HG03439 (cell line): Measurements from ENCODE around the gene GLRX.
"Not testable (repeated sequence)": the region's sequence is repeated elsewhere in the genome, so short reads cannot be mapped to it uniquely, and the experiment has no call there.

Experiments
- ATAC-seq: cut with Tn5 transposase; IDR thresholded peaks from one replicate; pipeline ENCODE4 v1.9.1; 2021; ENCODE audit warnings: mild to moderate bottlenecking, moderate library complexity; ENCODE audit not compliant: unreplicated experiment

GLRX gene

DNA sequence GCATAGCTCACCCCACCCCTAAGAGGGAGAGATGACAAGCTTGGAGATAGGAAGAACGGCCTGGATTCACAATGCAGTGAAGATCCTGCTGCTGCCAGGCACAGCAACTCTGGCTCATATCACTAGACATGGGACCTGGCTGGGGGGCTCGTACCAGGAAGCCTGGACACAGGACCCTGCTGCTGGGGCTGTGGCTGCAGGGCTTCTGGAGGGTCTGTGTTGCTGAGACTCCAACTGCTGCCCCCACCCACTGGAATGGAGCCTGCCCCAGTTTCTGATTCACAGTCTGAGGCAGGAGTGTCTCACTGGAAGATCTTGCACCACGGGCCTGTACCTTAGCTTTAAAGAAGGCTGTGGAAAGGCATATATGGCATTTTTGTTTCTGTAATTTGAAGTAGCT lies 31.0 kb upstream of the GLRX start:
- no peak for ATAC-seq

DNA sequence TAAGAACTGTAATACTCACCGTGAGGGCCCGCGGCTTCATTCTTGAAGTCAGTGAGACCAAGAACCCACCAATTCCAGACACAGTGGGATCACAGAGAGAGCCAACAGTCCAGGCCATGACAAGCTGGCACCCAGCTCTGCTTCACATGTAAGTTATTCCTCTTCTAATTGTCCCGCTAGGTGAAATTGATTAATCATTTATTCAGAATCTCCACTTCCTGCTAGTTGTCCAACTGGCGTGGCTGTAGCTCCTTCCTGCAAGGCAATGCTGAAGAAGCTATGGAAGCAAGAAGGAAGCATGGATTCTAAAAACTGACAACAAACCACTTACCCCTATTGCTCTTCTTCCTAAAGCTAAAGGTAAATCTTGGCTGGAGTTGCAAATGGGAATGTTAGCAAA lies 30.0 kb upstream of the GLRX start:
- no peak for ATAC-seq

DNA sequence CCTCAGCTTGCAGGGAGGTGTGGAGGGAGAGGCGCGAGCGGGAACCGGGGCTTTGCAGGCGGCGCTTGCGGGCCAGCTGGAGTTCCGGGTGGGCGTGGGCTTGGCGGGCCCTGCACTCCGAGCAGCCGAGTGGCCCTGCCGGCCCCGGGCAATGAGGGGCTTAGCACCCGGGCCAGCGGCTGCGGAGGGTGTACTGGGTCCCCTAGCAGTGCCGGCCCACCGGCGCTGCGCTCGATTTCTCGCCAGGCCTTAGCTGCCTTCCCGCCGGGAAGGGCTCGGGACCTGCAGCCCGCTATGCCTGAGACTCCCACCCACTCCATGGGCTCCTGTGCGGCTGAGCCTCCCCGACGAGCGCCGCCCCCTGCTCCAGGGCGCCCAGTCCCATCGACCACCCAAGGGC lies 28.6 kb upstream of the GLRX start:
- not testable (repeated sequence) for ATAC-seq

DNA sequence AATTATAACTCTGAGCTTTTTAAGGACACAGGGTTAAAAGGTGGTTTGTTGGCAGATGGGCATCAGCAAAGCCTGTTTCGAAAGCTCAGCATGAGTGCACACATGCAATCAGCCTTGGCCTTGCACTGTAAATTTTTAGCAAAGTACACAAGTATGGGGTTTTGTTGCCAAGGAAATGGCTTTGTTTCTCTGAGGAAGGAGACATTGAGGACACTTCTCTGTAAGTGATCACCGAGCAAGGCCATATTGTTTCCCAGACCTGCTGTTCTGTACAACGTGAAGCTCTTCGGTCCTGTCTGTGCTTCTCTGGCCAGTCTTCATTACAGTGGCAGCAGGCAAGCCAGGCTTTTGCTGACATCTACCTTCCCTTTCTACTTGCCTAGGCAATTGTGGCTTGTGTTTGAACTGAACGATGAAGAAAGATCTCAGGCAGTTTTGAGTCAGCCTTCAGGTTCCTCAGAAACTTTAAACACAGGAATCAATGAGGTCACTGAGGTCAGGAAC lies 27.9 kb upstream of the GLRX start:
- ATAC-seq, result no peak

DNA sequence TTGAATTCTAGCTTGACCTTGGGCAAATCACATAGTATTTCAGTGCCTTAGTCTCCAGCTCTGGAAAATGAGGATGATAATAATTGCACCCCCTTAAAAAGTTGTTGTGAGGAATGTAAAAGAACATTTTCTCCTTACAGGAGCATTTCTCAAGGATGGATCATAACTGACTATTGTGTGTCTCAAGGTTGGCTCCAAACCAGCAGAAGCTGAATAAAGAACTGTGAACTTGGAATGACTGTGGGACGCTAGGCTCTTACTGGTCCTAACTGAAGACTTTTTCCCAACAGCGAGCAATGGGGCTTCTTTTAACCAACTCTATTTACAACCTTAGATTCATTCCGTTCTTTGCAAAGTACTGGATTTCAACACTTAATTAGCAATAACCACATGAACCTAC lies 26.2 kb upstream of the GLRX start:
- no peak for ATAC-seq

DNA sequence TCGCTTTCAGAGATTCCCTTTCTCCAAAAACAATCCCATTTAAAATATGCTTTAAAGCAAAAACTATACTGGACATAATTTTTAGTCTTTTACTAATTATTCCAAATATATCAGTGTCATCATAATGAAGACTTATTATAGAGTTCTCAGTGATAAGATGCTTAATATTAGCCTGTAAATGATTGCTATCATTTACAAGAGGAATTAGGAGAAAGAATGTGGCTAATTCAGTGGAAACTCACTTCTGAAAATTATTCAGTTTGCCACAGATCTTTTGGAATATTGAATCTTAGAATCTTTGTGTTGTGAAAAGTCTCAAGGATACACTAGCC lies 24.7 kb upstream of the GLRX start:
- no peak for ATAC-seq

DNA sequence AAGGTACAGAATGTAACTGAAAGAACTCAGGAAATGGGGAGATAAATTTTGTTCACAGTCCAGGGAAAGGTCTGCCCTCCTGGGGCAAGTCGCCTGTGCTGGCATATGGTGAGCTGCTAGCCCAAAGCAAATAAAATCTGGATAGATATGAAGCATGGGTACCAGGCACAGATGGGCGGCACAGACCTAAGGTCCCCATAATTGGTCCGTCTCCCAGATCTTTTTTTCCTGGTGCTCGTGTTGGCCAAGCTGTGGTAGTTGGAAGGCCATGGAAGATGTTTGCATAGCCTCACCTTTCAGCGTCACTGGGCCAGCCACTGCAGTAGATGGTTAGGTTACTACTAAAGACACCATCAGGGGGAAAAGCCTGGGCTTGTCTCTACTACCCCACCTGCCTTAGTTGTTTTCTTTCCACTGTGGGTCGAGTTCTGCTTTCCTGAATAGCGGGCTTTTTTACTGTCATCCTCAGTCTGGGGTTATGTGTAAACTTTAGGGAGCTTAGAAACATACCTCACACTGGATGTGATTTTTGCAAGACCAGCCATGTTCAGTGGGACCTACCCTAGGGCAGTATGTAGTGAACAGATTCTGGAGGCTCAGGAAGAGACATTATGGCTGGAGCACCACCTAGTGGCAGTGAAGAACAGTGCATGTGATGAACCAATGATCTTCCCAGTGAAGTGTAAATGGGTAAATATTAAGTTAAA lies 24.2 kb upstream of the GLRX start:
- ATAC-seq, result peak; percentile 73

DNA sequence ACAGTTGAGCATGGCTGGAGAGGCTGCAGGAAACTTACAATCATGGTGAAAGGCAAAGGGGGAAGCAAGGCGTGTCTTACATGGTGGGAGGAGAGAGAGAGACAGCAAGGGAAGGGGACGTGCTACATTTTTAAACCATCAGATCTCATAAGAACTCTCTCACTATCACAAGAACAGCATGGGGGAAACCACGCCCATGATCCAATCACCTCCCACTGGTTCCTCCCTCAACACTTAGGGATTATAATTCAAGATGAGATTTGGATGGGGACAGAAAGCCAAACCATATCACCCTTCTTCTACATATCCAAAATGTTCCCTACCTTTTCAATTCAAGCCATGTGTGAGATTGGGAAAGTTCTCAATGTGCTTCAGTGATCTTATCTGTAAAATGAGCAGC lies 22.9 kb upstream of the GLRX start:
- no peak for ATAC-seq

DNA sequence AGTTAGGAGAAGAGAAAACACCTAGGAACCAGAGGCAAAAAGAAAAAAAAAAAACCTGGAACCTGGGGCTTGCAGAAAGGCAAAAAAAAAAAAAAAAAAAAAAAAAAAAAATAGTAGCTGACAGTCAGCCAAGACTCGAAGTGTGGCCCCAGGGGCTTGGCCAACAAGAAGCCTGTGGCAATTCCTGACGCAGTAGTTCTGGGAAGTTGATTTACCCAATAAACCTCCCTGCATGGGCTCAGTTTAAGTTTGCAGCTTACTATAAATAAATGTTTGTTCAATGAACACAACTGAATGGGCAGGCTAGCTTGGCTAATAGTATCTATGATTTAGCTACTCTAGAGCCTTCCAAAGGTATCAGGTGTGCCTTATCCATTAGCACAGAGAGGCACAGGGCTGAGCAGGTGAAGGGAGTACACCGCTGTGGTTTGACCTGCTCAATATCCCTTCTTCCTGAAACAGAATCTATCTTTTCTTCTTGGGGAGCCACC lies 21.3 kb upstream of the GLRX start:
- ATAC-seq, result no peak

DNA sequence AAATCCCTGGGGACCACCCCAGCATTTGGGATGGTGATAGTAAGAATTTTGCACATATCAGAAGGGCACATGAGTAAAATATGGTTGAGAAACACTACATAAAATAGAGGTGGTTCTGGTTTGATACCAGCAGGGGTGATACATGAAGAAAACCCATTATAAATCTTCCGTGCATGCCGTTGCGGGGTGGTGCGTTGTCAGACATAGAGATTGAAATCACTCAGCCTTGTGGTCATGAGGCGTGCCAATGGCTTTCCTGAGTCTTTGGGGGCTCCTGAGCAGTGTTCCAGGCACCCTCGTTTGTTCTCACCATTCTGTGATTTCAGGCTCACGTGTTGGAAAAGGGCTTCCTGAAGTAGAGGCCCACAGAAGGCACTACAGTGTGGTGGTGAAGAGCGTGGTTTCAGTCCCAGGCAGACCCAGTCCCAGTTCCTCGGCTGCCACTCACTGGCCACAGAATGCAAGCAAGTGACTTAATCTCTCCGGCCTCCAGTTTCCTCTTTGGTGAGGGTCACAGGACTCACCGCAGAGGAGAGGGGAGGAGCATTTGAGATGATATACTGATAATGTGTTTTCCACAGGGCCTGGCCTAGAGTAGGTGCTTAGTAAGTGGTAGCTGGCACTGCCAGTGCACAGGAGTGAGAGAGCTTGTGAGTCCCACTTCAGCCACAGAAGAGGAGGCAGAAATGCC lies 20.5 kb upstream of the GLRX start:
- peak; percentile 81 for ATAC-seq

DNA sequence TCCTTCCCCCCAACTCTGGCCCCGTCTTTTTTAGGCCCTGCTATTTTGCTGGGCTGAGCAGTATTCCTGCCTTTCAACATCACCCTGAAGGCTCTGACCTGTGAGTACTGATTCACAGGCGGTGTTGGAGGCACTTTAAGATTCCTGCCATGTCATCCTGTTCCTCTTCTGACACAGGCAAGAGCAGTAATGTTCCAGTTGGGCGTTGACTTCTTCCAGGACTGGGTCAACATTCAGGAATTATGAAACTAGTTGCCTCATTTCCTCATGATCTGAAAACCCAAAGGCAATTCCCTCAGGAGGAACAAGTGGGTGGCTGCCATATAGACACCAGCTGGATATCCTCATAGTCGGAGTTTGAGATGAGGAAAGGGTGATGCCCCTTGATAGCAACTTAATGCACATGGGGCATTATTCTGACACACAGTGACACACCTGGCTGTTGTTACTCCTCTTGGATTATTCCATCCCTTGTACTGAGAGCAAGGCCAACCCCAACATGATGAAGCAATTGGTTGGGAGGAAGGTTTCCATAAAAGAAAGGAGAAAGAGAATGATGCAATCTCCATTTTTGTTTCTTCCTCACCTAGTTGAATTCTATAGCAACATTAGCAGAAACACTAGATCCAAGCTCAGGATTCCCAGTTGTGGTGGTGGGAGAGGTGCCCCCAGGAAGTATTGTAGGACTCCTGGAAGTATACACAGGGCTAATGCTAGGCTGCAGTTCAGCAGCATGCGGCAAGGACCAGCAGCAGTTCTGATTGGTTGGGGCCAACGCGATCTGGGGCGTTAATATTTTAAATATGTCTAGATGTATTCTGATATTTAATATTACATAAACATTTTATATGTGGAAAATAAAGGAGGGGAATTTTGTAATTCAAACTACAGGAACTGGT lies 19.6 kb upstream of the GLRX start:
- no peak for ATAC-seq

DNA sequence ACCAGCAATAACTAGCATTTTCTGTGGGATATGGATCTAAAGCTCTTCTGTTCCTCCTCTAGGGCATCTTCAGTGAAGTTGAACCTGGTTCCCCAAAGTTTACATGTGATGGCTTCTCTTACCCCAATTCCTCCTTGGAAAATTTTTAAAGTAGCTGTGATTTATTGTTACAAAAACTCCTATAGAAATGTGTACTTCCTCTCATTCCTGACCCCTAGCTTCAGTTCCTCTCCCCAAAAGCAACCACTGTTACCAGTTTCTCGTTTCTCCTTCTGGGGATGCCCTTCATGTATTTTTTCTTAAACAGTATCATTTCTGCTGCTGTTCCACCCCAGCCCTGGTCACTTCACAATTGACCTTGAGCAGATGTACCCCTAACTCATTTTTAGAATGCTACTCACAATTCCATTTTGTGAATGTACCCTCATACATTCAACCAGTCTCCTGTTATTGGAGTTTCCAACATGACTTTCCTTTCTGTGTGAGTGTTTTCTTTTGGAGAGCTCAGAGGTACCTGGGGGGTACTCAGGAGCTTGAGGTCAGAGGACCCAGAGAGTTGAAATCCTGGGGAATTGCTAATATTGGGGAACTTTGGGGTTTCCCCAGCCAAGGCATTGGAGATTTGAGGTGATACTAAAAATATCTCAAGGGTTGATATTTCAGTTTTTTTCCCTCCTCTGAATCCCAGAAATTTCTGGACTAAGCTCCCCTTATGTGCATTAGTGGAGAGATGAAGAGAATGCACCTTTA lies 18.6 kb upstream of the GLRX start:
- no peak for ATAC-seq

DNA sequence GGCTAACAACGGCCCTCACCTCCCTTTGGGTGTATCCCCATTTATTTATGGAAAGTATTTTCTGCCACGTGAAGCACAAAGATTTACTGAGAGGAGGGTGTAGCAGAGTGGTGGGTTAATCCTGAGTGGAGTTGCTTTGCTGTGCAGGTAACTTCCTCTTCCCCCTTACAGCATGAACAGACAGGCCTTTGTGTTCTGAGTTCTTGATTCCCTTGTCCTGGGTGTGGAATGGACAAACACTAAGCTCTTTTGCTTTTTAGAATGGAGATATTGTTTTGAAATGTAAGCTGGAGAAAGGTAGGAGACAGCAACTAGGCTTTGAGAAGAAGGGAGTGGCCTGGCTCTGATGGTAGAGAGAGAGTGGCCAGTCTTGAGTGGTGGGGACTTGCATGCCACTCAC lies 17.1 kb upstream of the GLRX start:
- ATAC-seq, result no peak

DNA sequence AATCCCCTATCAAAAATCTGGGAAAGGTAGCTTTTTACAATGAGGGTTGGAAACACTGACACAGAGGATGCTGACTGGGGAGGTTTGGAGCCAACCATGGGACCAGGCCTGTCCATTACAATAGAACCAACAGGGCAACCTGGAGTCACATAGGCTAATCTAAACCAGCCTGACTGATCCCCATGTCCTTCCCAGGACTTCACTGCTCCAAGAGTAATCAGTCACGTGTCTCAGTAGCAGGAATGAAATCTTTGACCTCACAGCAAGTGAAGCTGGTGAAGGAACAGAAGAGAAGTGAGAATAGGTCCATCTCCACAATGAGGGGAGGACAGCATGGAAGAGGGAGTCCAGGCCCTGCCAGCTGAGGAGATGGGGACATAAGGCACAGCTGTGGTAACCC lies 16.0 kb upstream of the GLRX start:
- ATAC-seq, result no peak

DNA sequence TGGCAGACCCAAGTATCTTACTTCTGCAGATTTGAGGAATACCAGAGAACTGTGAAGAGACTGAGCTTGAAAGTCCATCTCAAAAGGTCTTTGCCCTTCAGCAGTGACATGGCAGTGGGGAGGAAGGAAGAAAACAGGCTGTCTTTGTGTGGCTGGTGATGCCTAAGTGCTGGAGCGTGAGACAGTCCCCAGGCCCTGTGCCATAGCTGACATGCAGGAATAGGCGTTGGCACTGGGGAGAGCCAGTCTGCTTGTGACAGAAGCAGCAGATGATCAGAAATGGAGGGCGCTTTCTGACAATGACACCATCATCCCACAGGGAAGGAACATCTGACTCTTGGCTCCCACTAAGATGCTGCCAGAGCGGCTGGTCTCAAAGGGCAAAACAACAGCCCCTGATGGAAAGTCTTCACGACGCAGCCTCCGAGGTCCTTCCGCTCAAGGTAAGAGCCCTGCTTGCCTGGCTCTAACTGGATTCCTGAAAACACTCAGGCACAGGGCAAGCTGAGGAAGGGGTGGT lies 15.5 kb upstream of the GLRX start:
- no peak for ATAC-seq

DNA sequence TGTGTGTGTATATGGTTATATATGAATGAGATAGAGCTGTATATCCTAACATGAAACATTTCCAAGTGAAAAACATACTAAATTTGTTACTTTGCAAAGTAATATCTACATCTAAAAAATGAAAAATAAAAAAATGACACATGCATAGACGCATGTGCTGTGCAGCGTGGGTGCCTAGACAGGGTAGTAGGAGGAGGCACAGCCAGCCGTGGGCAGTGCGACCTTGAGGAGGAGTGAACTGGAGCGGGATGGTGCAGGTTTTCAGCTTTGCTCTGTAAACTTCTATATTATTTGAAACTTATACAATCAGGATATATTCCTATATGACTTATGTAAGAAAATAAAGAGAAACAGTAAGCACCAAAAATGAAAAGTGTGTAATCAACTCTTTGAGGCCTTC lies 15.0 kb upstream of the GLRX start:
- ATAC-seq, result no peak

DNA sequence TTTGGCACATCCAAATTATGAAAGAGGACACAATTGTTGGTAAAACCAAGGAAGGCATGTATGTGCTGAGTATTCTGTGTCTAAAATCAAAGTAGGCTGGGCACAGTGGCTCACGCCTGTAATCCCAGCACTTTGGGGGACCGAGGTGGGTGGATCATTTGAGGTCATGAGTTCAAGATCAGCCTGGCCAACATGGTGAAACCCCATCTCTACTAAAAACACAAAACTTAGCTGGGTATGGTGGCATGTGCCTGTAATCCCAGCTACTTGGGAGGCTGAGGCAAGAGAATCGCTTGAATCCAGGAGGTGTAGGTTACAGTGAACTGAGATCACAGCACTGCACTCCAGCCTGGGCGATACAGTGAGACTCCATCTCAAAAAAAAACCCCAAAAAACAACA lies 14.4 kb upstream of the GLRX start:
- ATAC-seq, result not testable (repeated sequence)

DNA sequence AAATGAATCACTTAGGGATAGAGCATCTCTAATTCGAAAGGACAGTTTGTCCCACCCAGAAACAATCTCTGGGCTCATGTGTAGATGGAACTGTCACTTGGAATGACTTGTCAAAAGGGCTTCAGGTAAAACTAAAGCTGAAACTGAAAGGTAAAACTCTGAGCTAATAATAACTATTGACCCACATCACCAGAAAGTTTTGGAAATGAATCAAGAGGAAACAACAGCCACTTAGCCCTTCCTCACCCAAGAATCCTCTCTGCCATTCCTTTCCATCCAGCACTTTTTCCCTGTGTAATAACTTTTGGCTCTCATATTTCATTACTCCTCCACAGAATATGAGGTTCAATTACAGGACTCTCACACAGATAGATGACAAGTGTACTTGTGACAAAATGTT lies 14.0 kb upstream of the GLRX start:
- no peak for ATAC-seq

DNA sequence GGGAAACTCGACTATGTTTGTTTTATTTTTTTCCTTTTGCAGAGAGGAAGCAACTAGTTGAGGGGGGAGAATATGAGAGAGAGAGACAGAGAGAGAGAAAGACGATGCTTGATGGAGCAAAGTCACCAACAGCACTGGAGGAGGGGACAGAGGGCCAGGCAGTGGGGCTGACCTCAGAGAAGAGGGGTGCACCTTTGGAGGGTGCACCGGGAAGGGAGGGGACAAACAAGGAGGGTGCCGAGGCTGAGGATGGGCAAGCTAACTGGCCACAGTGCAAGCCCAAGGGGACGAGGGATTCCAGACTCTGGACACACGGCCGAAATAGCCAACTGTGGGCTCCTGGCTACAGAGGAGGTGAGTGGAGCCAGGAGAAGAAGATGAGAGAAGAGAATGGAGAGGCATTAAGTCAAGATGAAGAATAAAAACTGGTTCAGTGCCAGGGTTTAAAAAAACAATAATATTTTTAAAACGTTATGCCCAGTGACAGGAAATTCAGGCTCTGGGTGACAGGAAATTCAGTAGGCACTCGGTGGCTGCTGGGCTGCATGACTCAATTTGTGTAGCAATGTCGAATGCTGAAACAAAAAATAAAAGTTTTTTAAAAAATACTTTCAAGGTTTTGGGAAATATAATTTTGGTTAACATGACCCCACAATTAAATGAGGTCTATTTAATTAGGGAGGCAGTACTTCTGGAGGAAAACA lies 13.3 kb upstream of the GLRX start:
- no peak for ATAC-seq

DNA sequence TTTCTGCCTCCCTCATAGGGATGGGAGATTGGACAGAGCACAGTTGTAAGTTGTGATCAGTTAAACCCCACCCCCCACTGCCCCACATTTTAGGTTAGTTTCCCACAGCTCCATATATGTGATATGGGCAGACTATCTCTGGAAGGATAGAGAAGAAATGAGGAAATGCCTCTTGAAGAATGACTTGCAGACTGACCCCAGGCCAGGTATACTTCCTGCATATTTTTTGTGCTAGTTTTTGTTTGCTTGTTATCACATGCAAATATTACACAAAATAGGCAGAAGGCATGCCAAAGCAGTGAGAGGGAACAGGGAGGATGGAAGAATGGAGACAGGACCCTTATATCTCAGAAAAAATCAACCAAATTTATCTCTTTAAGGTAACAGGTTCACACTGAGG lies 10.1 kb upstream of the GLRX start:
- no peak for ATAC-seq
